HCT116 (cell line): ENCODE results near the gene KCNH5. TPM values are rescaled to one million over a fixed set of nuclear protein-coding genes. Genes with fewer than 3 reads are reported as not detected.

ENCODE experiments used
- ATAC-seq: fragments of 200-7000 bp; cut with Tn5 transposase; 2 replicates; pipeline ENCODE4 v1.9.1; 2020; ENCODE audit warnings: mild to moderate bottlenecking, moderate library complexity
- BruUV-seq: library from RNA; stranded (reverse); fragments of 400-500 nt; replicated peaks from 2 replicates; lab custom pipeline; 2021; lab: Mats Ljungman, UMichigan
- CTCF ChIA-PET: fragments of 300-600 bp; sonication (Branson Sonifier 250); formaldehyde crosslinking; loops from one replicate; lab custom pipeline; 2021; ENCODE audit warnings: antibody characterized with exemption; lab: Charles Lee
- POLR2A ChIA-PET: fragments of 300-600, 350-600 bp; sonication (Branson Sonifier 250); formaldehyde crosslinking; loops from one replicate; lab custom pipeline; 2021; ENCODE audit warnings: antibody characterized with exemption; lab: Charles Lee
- RAD21 ChIA-PET, 2 experiments: fragments of 300-600 bp; sonication (Branson Sonifier 250); formaldehyde crosslinking; loops; one replicate each; lab custom pipeline; 2023; ENCODE audit warnings: low total read pairs in 2 of 2; ENCODE audit not compliant: uncharacterized antibody in 2 of 2, unreplicated experiment in 2 of 2, low non-redundant PET in 1 of 2; lab: Charles Lee
- DNase-seq: peaks from one replicate; pipeline ENCODE4 v3.0.0-alpha.2; 2010; ENCODE audit warnings: low read depth, low spot score
- H2AFZ ChIP-seq: fragments of 200-600 bp; shearing (Covaris generic), sonication (generic); 2 replicates; pipeline ENCODE4 v1.6.1; 2017; ENCODE audit warnings: low read depth, mixed run types, mixed read lengths, antibody characterized with exemption, low read length; ENCODE audit not compliant: poor library complexity, severe bottlenecking
- H3K27ac ChIP-seq: 2 replicates; pipeline ENCODE4 v1.5.1; 2012; ENCODE audit warnings: low read depth, low read length
- H3K27me3 ChIP-seq: fragments of 200-600 bp; sonication (generic); 2 replicates; pipeline ENCODE4 v1.6.1; 2016; ENCODE audit warnings: mixed run types, low read length, mixed read lengths; ENCODE audit not compliant: insufficient read depth
- H3K36me3 ChIP-seq, 2 experiments: fragments of 200-500 bp in 1 of 2; fragments of 200-600 bp in 1 of 2; sonication (Bioruptor generic) in 1 of 2; sonication (generic) in 1 of 2; 2 replicates each; pipeline versions ENCODE4 v1.5.1 to v1.6.1; 2014 to 2016; ENCODE audit warnings: low read length in 2 of 2, inconsistent platforms in 1 of 2, mixed read lengths in 1 of 2, mixed run types in 1 of 2; ENCODE audit not compliant: insufficient read depth in 2 of 2, control insufficient read depth in 1 of 2
- H3K4me1 ChIP-seq, 2 experiments: fragments of 200-600 bp in 1 of 2; sonication (generic) in 1 of 2; 2 replicates each; pipeline versions ENCODE4 v1.5.1 to v1.6.1; 2012 to 2017; ENCODE audit warnings: low read length in 2 of 2, inconsistent platforms in 1 of 2, mild to moderate bottlenecking in 1 of 2, mixed read lengths in 1 of 2, mixed run types in 1 of 2, moderate library complexity in 1 of 2; ENCODE audit not compliant: insufficient read depth in 2 of 2, control insufficient read depth in 1 of 2
- H3K4me2 ChIP-seq: fragments of 200-600 bp; sonication (generic); 2 replicates; pipeline ENCODE4 v1.6.1; 2017; ENCODE audit warnings: mixed run types, low read length, mixed read lengths
- H3K4me3 ChIP-seq, 2 experiments: fragments of 200-600 bp in 1 of 2; sonication (generic) in 1 of 2; replicated peaks in 1 of 2; 2 replicates each; pipeline ENCODE4 v1.5.1; 2011 to 2016; ENCODE audit warnings: low read length in 2 of 2, control low read depth in 1 of 2, low read depth in 1 of 2, mild to moderate bottlenecking in 1 of 2, mixed read lengths in 1 of 2, mixed run types in 1 of 2
- H3K79me2 ChIP-seq: fragments of 200-600 bp; sonication (generic); 2 replicates; pipeline ENCODE4 v1.6.1; 2017; ENCODE audit warnings: mild to moderate bottlenecking, mixed run types, low read length, moderate library complexity, mixed read lengths; ENCODE audit not compliant: insufficient read depth
- H3K9ac ChIP-seq: fragments of 200-600 bp; sonication (generic); 2 replicates; pipeline ENCODE4 v1.6.1; 2016; ENCODE audit warnings: low read length, mixed read lengths
- H3K9me2 ChIP-seq: fragments of 200-600 bp; sonication (generic), shearing (Covaris generic); 2 replicates; pipeline ENCODE4 v1.6.1; 2017; ENCODE audit warnings: mixed run types, mild to moderate bottlenecking, moderate library complexity; ENCODE audit not compliant: insufficient read depth
- H3K9me3 ChIP-seq, 2 experiments: fragments of 200-500 bp in 1 of 2; fragments of 200-600 bp in 1 of 2; sonication (Bioruptor generic) in 1 of 2; sonication (generic) in 1 of 2; 2 replicates each; pipeline ENCODE4 v1.6.1; 2014 to 2017; ENCODE audit warnings: low read length in 2 of 2, mixed read lengths in 2 of 2, inconsistent platforms in 1 of 2, low read depth in 1 of 2, mild to moderate bottlenecking in 1 of 2, mixed run types in 1 of 2, moderate library complexity in 1 of 2; ENCODE audit not compliant: control insufficient read depth in 1 of 2, insufficient read depth in 1 of 2
- H4K20me1 ChIP-seq: fragments of 200-600 bp; sonication (generic), shearing (Covaris generic); 2 replicates; pipeline ENCODE4 v1.6.1; 2017; ENCODE audit warnings: mixed run types, mild to moderate bottlenecking, moderate library complexity; ENCODE audit not compliant: insufficient read depth
- ATF3 ChIP-seq: IDR thresholded peaks from 2 replicates; pipeline ENCODE4 v1.6.1; 2012
- CBX3 ChIP-seq: IDR thresholded peaks from 2 replicates; pipeline ENCODE4 v1.6.1; 2012; ENCODE audit warnings: low read depth
- CEBPB ChIP-seq: IDR thresholded peaks from 2 replicates; pipeline ENCODE4 v1.6.1; 2012; ENCODE audit warnings: low read depth
- CTCF ChIP-seq, 3 experiments: fragments of 200-600 bp in 1 of 3; sonication (generic) in 1 of 3; IDR thresholded peaks in 2 of 3; conservative IDR thresholded peaks in 1 of 3; 2 replicates each; pipeline ENCODE4 v1.5.1; 2012 to 2017; ENCODE audit warnings: low read depth in 2 of 3, low read length in 2 of 3, antibody characterized with exemption in 1 of 3, borderline replicate concordance in 1 of 3, control low read depth in 1 of 3, mild to moderate bottlenecking in 1 of 3, mixed read lengths in 1 of 3, mixed run types in 1 of 3, moderate library complexity in 1 of 3; ENCODE audit not compliant: insufficient read depth in 1 of 3
- EGR1 ChIP-seq: IDR thresholded peaks from 2 replicates; pipeline ENCODE4 v1.6.1; 2012; ENCODE audit warnings: low read depth
- EZH2 ChIP-seq: fragments of 200-600 bp; sonication (generic); IDR thresholded peaks from 2 replicates; pipeline ENCODE4 v1.6.1; 2017; ENCODE audit warnings: antibody characterized with exemption, mixed run types
- FOSL1 ChIP-seq: IDR thresholded peaks from 2 replicates; pipeline ENCODE4 v1.6.1; 2012; ENCODE audit warnings: low read depth
- JUND ChIP-seq: IDR thresholded peaks from 2 replicates; pipeline ENCODE4 v1.6.1; 2012
- POLR2A ChIP-seq: IDR thresholded peaks from 2 replicates; pipeline ENCODE4 v1.7.0; 2011; ENCODE audit warnings: borderline replicate concordance; ENCODE audit not compliant: insufficient read depth, insufficient read length; ENCODE audit errors: extremely low read depth
- SIN3A ChIP-seq: IDR thresholded peaks from 2 replicates; pipeline ENCODE4 v1.6.1; 2012; ENCODE audit warnings: low read depth
- TCF7L2 ChIP-seq: IDR thresholded peaks from 2 replicates; pipeline ENCODE4 v1.7.0; 2011; ENCODE audit warnings: borderline replicate concordance, inconsistent platforms; ENCODE audit not compliant: insufficient read depth, insufficient read length; ENCODE audit errors: extremely low read depth
- ZFX ChIP-seq: fragments of 450-650 bp; IDR thresholded peaks from 2 replicates; pipeline ENCODE4 v1.6.1; 2017
- ZNF274 ChIP-seq: fragments of 200-500 bp; sonication (Bioruptor generic); IDR thresholded peaks from 2 replicates; pipeline ENCODE4 v1.6.1; 2014; ENCODE audit warnings: mild to moderate bottlenecking, low read depth, low read length, inconsistent platforms
- intact Hi-C: fragments of 100-400 bp; cut with micrococcal nuclease; formaldehyde crosslinking; loops from 2 replicates; pipeline ENCODE4 v1.10.0; 2022
- total RNA-seq: library from RNA; stranded (reverse); gene quantifications from one replicate; pipeline ENCODE4 v1.2.1, GENCODE V29; 2021; ENCODE audit not compliant: unreplicated experiment
- TF ChIP-seq, protein P1 (sequence below): IDR thresholded peaks from 2 replicates; pipeline ENCODE4 v1.6.1; 2011; ENCODE audit warnings: mild to moderate bottlenecking, low read length, moderate library complexity; ENCODE audit not compliant: insufficient replicate concordance; ENCODE audit errors: extremely low read depth
- TF ChIP-seq, protein P2 (sequence below): IDR thresholded peaks from 2 replicates; pipeline ENCODE4 v1.6.1; 2012; ENCODE audit warnings: low read depth
- TF ChIP-seq, protein P3 (sequence below): IDR thresholded peaks from 2 replicates; pipeline ENCODE4 v1.6.1; 2012

The KCNH5 gene
- total RNA-seq, 1 experiment from 2014 or later = not detected

DNA sequence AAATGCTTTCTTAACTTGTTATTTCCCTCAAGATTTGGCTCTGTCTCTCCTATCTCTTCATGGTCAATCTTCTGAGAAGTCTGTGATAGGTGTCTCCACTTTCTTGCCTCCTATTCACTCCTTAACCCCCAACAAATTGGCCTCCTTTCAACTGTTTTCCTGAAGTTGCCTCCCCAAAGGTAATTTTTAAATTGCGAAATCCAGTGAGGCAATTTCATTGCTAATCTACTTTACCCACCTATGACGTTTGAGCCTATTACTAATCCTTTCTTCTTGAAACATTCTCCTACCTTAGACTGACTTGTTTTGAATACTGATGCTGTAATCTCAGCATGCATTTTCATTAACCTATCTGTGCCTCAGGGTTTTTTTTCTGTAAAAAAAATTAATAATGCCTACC, 6.0 kb upstream of the KCNH5 start (continued):
- TF ChIP-seq, protein P1, sequence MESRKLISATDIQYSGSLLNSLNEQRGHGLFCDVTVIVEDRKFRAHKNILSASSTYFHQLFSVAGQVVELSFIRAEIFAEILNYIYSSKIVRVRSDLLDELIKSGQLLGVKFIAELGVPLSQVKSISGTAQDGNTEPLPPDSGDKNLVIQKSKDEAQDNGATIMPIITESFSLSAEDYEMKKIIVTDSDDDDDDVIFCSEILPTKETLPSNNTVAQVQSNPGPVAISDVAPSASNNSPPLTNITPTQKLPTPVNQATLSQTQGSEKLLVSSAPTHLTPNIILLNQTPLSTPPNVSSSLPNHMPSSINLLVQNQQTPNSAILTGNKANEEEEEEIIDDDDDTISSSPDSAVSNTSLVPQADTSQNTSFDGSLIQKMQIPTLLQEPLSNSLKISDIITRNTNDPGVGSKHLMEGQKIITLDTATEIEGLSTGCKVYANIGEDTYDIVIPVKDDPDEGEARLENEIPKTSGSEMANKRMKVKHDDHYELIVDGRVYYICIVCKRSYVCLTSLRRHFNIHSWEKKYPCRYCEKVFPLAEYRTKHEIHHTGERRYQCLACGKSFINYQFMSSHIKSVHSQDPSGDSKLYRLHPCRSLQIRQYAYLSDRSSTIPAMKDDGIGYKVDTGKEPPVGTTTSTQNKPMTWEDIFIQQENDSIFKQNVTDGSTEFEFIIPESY = no peak
- TF ChIP-seq, protein P2, sequence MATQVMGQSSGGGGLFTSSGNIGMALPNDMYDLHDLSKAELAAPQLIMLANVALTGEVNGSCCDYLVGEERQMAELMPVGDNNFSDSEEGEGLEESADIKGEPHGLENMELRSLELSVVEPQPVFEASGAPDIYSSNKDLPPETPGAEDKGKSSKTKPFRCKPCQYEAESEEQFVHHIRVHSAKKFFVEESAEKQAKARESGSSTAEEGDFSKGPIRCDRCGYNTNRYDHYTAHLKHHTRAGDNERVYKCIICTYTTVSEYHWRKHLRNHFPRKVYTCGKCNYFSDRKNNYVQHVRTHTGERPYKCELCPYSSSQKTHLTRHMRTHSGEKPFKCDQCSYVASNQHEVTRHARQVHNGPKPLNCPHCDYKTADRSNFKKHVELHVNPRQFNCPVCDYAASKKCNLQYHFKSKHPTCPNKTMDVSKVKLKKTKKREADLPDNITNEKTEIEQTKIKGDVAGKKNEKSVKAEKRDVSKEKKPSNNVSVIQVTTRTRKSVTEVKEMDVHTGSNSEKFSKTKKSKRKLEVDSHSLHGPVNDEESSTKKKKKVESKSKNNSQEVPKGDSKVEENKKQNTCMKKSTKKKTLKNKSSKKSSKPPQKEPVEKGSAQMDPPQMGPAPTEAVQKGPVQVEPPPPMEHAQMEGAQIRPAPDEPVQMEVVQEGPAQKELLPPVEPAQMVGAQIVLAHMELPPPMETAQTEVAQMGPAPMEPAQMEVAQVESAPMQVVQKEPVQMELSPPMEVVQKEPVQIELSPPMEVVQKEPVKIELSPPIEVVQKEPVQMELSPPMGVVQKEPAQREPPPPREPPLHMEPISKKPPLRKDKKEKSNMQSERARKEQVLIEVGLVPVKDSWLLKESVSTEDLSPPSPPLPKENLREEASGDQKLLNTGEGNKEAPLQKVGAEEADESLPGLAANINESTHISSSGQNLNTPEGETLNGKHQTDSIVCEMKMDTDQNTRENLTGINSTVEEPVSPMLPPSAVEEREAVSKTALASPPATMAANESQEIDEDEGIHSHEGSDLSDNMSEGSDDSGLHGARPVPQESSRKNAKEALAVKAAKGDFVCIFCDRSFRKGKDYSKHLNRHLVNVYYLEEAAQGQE = no peak
- TF ChIP-seq TCF7L2 = no peak
- no peak for TF ChIP-seq CEBPB

DNA sequence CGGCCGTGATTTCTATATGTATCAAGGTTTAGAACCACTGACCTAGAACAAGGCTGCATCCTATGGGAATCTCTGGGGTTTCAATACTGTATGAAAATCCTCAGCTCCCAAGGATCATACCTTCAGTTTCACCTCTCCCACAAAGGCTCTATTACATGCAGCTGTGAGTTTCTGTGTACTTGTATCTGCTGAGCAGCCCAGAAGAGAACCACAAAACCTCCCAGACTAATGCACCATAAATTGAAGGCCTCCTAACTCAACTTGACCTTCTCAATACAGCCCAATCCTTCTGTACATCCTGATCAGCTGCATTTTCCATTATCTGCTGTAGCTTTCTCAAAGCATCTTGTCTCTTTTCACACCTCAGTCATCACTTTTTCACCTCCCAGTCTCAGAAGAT, 5.4 kb upstream of the KCNH5 start:
- Histone ChIP-seq H3K9me3 (no peaks in the 10 kb centered on the region), H3K36me3 (no peaks in the 10 kb centered on the region), H3K4me2 (no peak overlapping the region), H3K4me1 (no peaks in the 10 kb centered on the region), H3K9ac (no peak overlapping the region), H3K27ac (no peak overlapping the region), H3K9me2 (no peaks in the 10 kb centered on the region), H3K79me2 (no peaks in the 10 kb centered on the region), H4K20me1 (no peaks in the 10 kb centered on the region), H2AFZ (no peak overlapping the region), H3K27me3 (no peaks in the 10 kb centered on the region), H3K4me3 (no peak overlapping the region)
- intact Hi-C loops = no loop called here
- ChIA-PET RAD21 (no interaction called here), POLR2A (no interaction called here), CTCF (no interaction called here)
- DNase-seq (no peak), ATAC-seq (no peak)
- no TSS peak for BruUV-seq
- no peak for TF ChIP-seq POLR2A
- no peak for TF ChIP-seq CEBPB
- TF ChIP-seq JUND = no peak
- no peak for TF ChIP-seq FOSL1
- no peak for TF ChIP-seq ATF3
- no peak for TF ChIP-seq CTCF (IDR thresholded peaks at IDR 0.05 in 2 of 3, conservative IDR thresholded peaks at IDR 0.05 in 1 of 3; ENCODE audit: borderline replicate concordance in 1 of 3, insufficient read depth in 1 of 3, low read depth in 2 of 3, low read length in 2 of 3)
- no peak for TF ChIP-seq ZFX
- TF ChIP-seq, protein P3, sequence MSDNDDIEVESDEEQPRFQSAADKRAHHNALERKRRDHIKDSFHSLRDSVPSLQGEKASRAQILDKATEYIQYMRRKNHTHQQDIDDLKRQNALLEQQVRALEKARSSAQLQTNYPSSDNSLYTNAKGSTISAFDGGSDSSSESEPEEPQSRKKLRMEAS = no peak
- TF ChIP-seq ZNF274 = no peak
- no peak for TF ChIP-seq CBX3
- TF ChIP-seq, protein P1 = no peak
- no peak for TF ChIP-seq EGR1
- TF ChIP-seq EZH2 = no peak
- no peak for TF ChIP-seq SIN3A
